GM10248 (cell line): Measurements from ENCODE around the gene ATP2B2.
A peak's percentile ranks its signal among the peaks of the same experiment; 100 is the strongest.
"Not testable (repeated sequence)": the region's sequence is repeated elsewhere in the genome, so short reads cannot be mapped to it uniquely, and the experiment has no call there.

Experiments
- CTCF ChIA-PET: fragments of 300-600 bp; sonication (Branson Sonifier 250); formaldehyde crosslinking; extraction: SDS; loops from one replicate; lab custom pipeline; 2021; ENCODE audit warnings: antibody characterized with exemption; lab: Yijun Ruan, JAX
- POLR2A ChIA-PET: fragments of 350-650 bp; sonication (Branson Sonifier 250); formaldehyde crosslinking; extraction: SDS; loops from one replicate; lab custom pipeline; 2020; ENCODE audit warnings: antibody characterized with exemption; lab: Yijun Ruan, JAX
- DNase-seq: peaks from one replicate; pipeline ENCODE4 v3.0.0; 2012; ENCODE audit errors: extremely low spot score
- CTCF ChIP-seq: IDR thresholded peaks from 2 replicates; pipeline ENCODE4 v1.5.1; 2012; ENCODE audit warnings: mild to moderate bottlenecking, low read depth; ENCODE audit errors: extremely low read depth, missing control alignments, control extremely low read depth

ATP2B2 gene

GRCh38 chr3:10304905-10305304, 200.5 kb downstream of the ATP2B2 start:
- POLR2A ChIA-PET = interaction anchor here (0.9 to 2.1 kb wide), 2 partner anchors 12 to 16 kb away, joined by 3 to 6 read pairs; partner anchors contain the start of genes GHRL and SEC13
- CTCF ChIA-PET = interaction anchor here (0.7 to 1.8 kb wide), 3 partner anchors 17 to 372 kb away, joined by 3 to 5 read pairs (median 4); partner anchors contain the start of gene SEC13
- DNase-seq = no peak
- TF ChIP-seq CTCF = no peak

DNA sequence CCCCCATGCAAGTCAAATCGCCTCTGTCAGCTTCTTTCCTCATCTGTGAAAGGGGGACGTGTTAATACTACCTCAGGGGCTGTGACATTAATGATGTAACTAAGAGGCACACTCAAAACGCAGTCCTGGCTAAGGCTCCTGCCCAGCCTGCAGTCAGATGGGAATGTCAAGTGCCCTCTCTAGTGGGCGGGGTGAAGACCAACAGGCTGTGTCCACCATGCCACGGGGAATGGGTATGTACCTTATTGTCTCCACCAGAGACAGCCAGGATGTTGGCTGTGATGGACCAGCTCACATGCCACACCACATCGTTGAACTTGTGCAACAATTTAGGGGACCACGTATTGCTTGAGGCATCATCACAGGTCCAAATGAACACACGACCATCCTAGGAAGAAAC, 201.6 kb downstream of the ATP2B2 start:
- CTCF ChIA-PET = interaction anchor here (0.9 to 1.8 kb wide), 4 partner anchors 8 to 371 kb away, joined by 3 to 5 read pairs (median 4); partner anchors contain the start of gene CRELD1
- POLR2A ChIA-PET = interaction anchor here (1.0 to 2.1 kb wide), 2 partner anchors 10 to 17 kb away, joined by 3 to 6 read pairs; partner anchors contain the start of gene SEC13
- TF ChIP-seq CTCF = no peak
- no peak for DNase-seq

GRCh38 chr3:10303105-10303504, 202.3 kb downstream of the ATP2B2 start:
- TF ChIP-seq CTCF = no peak
- CTCF ChIA-PET = interaction anchor here (0.9 to 1.8 kb wide), 4 partner anchors 9 to 371 kb away, joined by 3 to 5 read pairs (median 4); partner anchors contain the start of gene CRELD1
- no peak for DNase-seq
- POLR2A ChIA-PET = interaction anchor here (0.6 to 2.1 kb wide), 4 partner anchors 11 to 422 kb away, joined by 3 to 6 read pairs (median 3); partner anchors contain the start of gene SEC13

DNA sequence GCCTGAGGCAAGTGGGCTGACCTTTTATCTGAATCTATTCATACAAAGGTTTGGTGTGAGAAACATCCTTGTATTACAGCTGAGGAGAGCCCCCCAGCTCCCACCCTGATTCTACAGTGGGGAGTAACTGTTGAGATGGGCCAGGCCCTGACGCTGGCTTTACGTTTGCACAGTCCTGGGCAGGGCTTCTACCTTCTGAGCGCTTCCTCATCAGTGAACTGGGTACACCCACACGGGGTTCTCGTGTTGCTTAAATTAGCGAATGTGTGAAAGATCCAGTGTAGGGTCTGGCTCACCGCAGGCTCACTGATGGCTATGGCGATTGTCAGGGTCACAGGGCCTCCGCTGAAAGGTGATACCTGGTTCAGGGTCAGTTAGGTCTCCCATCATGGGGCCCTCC, 205.3 kb downstream of the ATP2B2 start:
- ChIA-PET CTCF (interaction anchor here (0.6 to 1.0 kb wide), 2 partner anchors 17 to 37 kb away, joined by 3 read pairs; no protein-coding TSS in a partner anchor), POLR2A (no interaction called here)
- DNase-seq = no peak
- TF ChIP-seq CTCF = no peak

- no peak for TF ChIP-seq CTCF
- ChIA-PET POLR2A (no interaction called here), CTCF (interaction anchor here (0.6 to 1.0 kb wide), 3 partner anchors 13 to 36 kb away, joined by 3 to 4 read pairs (median 3); no protein-coding TSS in a partner anchor)
- DNase-seq = peak; percentile 43
Observed at GRCh38 chr3:10299679-10300078, 205.7 kb downstream of the ATP2B2 start.

DNA sequence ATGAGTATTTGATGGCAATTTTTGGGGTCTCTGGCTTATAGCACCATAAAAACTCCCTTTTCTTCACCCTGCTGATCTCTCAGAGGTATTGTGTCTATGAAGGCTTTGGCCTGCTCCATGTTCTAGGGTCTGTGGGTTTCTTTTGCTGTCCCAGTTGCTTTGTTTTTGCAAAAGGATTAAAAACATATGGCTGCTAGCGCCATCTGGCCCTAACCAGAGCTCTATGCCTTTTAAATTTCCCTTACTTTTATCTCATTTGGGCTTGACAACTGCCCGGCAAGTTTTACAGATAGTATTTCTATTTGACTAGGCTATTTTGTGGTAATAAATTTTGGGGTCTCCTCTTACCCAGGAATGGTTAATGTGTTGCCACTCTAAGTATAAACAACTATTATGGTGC, 206.2 kb downstream of the ATP2B2 start:
- DNase-seq = no peak
- TF ChIP-seq CTCF = no peak
- POLR2A ChIA-PET = no interaction called here
- CTCF ChIA-PET = interaction anchor here (0.7 to 1.0 kb wide), 2 partner anchors 13 to 36 kb away, joined by 3 to 4 read pairs; no protein-coding TSS in a partner anchor

GRCh38 chr3:10298064-10298463, 207.3 kb downstream of the ATP2B2 start:
- POLR2A ChIA-PET, CTCF ChIA-PET: not testable (repeated sequence)

More at GRCh38 chr3:10298064-10298463, 207.3 kb downstream of the ATP2B2 start:
- not testable (repeated sequence) for DNase-seq
